DMS114 treated with DMSO at 0.1 percent for 48 hours (cell line): ENCODE data around the gene RBFOX1.

Experiments
- DNase-seq: peaks from one replicate; lab custom pipeline; 2025; ENCODE audit not compliant: unreplicated experiment; lab: John Stamatoyannopoulos, UW

Gene RBFOX1

DNA sequence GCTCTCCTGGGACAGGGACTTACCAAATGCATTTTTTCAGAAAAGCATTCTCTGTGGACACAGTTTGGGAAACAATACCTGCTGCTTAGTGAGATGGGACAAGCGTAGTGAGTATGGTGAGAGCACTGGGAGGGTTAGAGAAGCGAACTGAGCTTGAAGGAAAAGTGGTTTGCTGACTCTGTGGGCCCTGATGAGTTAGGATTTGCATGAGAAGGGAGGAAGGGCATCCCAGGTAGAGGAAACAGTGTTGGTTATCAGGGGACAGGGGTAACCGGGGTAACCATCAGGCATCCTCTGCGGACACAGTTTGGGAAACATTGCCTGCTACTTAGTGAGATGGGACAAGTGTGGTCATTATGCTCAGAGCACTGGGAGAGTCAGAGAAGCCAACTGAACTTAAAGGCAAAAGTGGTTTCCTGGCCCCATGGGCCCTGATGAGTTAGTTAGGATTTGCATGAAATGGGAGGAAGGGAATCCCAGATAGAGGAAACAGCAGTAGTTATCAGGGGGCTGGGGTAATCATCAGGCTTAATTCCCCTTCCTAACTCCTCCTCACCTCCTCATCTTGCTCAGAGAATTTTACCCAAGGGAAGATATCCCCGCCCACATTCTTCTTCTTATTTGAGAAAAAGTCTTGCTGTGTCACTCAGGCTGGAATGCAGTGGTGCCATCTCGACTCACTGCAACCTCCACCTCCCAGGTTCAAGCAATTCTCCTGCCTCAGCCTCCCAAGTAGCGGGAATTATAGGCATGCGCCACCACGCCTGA, 319.3 kb downstream of the RBFOX1 start:
- DNase-seq, result no peak

DNA sequence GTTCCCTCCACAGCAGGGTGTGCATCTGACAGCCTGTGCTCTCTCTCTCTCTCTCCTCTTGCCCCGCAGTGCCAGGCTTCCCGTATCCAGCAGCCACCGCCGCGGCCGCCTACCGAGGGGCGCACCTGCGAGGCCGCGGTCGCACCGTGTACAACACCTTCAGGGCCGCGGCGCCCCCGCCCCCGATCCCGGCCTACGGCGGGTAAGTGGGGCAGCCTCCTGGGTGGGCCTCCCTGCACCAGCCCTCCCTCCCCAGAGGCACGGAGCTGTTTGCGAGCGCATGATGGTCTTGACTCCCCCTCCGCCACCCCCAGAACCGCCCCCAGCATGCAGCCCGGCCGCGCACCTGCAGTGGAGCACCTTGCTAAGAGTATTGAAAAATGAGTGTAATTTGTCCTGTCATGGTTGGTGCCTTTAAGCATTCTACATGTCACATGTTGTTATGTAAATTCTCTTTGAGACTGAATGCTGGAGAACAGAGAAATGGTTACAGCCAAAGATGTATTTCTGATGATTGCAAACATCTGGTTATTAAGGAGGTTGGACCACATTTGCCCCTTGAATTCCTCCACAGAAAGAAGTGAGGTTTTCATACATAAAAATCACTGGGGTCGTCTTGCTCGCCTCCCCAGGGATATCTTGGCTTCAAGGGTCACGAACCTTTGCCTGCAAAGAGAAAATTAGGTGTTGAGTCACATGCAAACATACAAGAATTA, 321.3 kb downstream of the RBFOX1 start:
- DNase-seq, result no peak

DNA sequence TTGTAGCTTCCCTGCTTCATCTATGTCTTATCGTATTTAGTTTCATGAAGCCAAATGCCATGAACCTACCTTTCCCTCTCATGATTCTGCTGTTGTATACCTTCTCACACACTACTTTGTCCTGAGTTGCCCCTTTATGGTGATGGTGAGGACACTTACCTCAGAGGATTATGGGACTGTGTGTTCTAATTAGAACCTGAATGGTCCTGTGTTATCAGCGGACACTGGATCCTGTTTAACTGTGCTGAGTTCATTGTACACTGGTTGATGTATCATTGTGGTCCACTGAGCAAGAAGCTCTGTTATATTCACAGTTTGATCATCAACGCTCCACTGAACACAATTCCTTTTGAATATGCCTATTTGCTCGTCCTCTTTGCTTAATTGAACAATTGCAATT, 343.0 kb downstream of the RBFOX1 start:
- DNase-seq, result no peak

DNA sequence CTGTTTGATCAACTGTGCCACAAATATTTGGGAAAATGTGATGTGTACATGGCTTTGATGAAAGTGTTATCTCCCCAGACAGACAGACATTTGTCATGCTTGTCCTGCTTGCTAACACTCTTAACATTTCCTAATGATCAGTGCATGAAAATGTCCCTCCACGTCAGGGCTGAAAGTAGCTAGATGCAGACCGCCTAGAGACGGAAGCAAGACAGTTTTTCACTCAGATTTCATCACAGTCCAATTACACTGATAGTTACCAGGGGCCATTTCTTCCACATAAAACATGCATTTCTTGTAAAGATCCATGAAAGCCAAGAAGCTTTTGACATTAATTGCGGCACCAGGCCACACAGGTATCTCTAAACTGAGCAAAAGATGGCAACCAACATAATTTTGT, 347.7 kb downstream of the RBFOX1 start:
- no peak for DNase-seq

DNA sequence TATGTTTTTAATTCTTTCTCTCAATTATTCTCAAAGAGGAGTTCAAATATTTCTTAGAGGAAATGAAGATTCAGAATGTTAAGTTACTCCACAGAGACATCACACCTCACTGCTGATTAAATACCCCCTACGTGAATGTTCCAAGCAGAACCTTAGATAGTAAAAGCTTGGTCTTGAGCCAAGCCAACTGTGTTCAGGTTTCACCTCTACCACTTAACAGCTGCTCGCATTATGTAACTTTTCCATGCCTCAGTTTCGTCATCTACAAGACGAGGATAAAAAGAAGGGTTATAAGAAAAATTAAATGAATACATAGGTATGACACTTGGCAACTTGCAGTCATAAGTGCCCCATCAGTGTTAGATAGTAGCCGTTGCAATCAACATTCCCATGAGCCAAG, 356.2 kb downstream of the RBFOX1 start:
- no peak for DNase-seq

DNA sequence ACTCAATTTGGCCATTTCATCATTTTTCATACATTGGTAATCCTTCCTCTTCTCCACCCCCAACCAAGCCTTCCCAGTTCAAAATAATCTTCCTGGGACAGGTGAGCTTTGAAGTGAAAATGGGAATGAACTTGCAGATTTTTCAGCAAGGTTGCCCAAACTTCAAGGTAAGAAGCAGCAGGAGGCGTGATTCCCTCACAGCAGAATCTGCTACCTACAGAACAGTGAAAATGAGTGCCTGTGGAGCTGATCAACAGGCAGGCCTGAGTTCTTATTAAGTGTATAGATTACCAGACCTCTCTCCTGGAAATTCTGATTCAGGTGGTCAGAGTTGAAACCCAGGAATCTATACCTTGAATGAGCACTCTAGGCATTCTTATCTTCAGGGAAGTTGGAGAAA, 356.6 kb downstream of the RBFOX1 start:
- DNase-seq, result no peak

DNA sequence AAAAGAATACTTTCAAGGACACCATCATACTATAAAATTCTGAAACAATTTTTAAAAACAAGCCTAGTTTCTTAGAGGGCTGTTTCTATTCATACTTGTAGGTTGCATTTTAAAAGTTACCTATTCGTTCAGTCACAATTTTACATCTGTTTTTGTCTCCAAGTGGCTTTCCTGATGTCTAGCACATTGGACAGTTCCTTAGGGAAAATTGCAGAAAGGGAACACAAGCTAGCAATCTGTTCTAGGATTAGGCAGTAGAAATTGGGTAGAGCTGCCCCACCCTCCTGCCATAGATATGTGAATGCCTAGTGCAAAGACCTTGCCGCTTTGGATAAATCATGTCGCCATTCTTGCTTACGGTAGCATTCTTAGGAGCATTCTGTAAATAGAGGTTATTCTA, 358.9 kb downstream of the RBFOX1 start:
- DNase-seq, result no peak

DNA sequence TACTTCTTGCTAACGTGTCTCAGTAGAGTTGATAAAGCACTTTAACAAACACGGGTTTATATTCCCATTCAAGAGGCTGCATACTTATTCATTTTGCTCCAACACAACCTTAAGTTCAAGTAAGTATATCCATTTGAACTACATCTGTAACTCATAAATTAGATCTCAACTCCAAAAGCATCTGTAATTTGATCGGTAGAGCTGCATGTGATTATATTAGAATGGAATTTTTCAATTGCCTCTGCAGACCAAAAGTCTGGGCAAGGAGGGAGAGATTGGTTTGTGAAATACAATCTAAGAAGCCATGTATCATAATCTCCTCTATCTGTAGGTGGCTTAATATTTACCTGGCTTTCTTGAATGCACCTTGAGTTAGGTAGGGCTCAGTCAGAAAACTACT, 371.0 kb downstream of the RBFOX1 start:
- no peak for DNase-seq

DNA sequence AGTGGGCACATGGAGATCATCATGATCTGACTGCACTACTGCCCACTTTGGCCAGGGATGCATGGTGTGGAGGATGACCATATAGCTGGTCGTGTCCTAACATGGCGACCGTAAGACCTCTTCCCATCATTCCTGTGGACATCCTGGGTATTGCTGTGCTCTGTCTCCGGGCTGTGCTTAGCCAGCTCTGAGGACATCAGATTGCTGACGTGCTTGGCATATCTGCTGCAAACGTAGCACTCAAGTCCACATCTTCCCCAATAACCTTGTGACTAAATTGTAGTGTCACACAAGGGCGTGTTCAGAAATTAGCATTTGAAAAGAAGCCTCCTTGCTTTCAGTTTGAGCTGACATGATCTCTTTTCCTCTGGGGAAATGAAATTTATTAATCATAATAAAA, 373.2 kb downstream of the RBFOX1 start:
- no peak for DNase-seq

DNA sequence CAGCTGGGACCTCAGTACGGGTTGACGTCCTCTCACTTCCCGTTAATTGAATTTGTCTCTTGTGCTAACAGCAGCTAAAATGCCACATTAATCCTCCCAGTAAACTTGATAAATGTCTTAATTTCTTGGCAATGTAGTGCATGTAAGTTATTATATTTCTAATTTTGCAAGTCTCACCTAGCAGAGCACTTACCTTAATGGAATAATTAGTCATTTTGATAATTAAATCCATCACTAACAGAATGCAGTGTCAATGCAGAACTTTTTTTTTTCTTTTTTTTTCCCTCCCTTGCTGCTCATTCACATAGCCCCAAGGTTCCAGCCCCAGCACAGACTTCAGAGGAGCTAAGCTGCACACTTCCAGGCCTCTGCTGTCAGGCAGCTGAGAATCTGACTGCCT, 376.5 kb downstream of the RBFOX1 start:
- DNase-seq, result no peak

DNA sequence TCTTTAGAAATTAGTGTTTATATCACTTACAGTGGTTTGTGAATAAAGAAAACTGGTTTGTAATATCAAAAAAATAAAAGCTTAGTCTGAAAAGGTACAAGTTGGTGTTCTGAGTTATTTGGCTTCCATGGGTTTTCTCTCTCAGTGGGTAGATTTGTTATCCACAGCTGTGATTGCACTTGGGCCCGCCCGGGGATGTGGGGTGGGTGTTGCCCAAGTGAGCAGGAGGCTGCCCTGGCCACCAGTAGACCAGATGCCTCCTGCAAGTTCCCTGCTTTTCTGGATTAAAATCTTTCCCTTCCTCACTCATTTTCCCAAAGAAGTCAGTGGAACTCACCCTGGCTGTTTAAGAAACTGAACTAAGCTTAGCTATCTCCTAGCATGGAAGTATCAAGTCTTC, 380.6 kb downstream of the RBFOX1 start:
- DNase-seq, result no peak

DNA sequence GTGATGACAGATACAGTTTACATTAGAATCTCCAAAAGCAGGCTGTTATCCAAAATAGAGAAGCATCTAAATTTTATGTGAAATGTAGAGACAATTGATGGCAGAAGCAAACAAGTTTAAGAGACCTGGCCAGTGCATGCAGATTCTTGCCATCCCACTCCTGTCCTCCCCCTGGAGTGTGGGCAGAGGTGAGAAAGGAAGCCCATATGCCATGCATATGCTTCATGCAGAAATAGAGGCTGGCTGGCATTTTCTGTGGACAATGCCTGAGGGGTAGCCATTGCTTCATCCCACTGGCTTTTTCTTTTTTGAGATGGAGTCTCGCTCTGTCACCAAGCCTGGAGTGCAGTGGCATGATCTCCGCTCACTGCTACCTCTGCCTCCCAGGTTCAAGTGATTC, 382.1 kb downstream of the RBFOX1 start:
- DNase-seq, result no peak

DNA sequence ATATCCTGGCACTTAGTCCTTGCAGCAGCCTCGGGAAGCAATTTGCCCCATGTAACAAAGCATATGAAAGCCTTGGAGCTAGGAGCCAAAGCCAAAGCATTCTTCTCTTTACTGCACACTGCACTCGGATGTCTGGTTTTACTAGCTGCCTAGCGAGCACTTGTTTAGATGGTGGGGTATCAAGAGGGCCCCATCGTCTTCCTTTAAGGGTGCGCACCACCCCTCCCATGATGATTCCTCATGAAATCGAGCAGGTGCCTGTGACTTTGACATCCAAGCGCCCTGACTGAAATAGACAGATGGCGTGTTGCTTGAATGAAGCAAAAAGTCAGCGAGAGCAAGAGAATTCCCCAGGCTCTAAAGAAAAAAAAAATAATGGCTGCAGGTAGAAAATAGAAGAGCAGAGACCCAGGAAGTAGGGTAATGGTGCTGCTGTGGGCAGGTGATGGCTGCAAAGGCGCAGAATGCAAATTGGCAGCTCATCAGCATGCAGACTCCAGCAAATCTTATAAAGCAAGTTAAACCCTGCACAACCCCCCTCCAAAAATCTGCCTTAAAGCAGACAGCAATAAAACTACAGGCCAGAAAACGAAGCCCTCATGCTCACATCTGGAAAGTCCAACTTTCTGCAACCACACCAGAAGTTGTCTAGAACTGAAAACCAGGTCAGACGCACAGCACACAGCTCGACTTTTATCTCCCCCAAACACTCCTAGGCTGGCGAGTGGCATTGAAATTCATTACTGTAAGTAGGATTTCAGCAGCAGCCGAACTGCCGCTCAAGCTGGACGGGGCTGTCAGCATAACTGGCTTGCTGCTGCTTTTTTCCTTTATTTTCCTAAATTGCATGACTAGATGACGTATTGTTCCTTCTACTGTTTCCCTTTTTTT, 384.3 kb downstream of the RBFOX1 start:
- no peak for DNase-seq

DNA sequence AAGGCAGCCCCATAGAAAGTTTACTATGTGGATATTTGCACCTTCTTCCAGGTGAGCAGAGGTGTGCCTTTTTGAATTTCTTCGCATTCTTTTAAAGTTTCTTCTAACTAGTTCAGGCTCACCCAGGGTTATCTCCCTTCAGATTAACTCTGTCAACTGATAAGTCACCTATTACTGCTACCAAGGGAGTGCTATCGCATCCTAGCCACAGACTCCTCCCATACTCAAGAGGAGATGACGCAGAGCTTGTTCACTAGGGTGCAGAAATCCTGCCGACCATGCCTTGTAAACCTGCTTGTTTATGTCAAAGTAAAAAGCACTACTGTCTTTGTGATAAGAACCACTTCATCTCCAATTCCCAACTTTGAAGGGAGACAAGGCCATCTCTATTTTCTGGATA, 390.1 kb downstream of the RBFOX1 start:
- DNase-seq, result no peak

DNA sequence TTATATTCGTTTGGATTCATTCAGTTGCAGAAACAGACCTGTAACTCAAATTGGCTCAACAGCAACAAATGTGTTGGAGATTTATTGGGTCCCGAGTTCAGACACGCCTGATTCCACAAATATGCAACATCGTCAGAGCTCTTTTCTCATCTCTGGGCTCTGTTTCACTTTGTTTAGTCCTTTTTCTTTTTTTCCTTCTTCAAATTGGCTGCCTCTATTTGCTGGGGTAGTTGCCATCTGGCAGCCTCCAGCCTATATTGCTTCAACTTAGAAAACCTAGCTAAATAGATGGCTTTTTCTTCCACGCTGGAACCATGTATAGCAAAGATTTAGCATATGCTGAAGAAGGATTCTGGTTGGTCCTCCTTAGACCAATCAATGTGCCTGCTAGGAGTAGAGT, 398.5 kb downstream of the RBFOX1 start:
- no peak for DNase-seq

DNA sequence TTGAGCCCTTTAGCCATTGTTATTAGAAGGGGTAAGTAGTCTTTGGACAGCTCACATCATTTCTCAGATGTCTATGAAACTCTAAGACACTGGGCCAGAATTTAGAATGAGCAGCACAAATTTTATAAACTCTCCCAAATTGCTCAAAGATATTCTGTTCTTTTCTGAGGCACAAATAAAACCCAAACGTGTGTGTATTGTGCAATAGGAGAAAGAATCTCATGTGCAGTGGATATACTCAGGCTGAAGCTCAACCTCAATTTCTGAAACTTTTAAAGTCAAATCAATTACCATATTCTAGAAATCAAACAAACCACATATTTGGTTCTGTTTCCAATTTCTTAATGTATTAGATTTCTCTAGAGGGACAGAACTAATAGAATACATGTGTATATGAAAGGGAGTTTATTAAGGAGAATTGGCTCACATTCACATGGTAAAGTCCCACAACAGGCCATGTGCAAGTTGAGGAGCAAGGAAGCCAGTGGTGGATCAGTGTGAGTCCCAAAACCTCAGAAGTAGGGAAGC, 403.6 kb downstream of the RBFOX1 start:
- DNase-seq, result no peak

DNA sequence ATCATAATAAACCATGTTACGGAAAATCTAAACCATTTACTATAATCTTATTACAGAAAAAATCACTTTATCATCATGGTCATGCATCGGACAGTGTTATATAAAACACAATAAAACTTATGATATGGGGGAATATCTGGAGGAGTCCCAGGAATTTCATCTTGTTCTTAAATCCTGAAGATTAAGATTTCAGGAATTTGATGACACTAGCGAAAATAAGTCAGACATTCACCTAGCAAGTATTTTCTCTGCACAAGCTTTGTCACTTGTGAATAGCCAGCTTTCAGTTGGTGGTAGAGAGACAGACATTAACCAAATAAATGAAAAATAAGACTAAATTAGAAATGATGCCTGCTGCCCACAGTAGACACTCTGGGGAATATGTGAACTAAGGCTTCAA, 410.0 kb downstream of the RBFOX1 start:
- no peak for DNase-seq

DNA sequence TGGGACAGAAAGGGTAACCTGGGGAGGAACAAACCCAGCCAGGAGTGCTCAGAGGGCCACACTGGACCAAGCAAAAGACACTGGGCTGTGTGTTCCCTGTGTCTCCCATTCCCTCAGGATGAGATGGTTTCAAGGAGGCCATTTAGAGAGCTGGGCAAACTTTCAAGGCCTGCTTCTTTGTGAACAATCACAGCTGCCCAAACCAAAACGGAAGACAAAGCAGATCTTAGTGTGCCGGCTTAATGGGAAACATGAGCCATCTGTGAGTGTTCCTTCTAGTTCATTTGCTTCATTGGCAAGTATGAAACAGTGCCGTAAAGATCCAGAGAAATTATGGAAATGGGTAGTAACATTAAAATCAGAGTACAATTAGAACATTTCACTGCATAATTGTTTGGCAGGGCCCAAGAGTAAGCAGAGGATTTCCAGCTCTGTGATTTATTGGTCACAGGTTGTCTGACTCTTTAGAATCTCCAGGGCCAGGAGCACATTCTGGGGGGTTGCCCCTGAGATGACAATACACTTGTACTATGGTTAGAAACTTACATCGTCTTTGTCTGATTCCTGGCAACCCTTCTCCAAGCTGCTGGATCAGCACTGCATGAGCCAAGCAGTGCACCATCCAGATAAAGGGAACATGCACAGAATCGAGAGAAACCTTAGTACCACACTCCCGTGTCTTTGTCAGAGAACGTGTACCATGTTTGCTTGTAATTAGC, 412.1 kb downstream of the RBFOX1 start:
- no peak for DNase-seq

DNA sequence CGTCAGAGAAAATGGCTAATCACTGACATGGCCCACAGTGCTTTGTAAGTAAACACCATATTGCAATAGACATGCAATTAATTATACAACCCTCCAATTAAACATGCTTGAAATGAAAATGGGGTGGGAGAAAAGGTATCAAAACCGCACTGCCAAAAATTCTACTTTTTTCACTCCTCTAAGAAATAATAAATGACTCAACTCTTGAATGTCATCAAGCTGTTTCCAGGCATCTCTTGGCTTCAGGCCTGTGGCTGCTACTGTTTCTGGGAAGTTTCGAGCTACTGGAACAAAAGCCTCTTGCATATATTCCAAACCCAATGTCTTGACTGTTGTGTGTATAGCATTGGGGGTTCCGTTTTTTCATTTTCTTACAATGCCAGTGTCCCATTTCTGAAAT, 412.6 kb downstream of the RBFOX1 start:
- DNase-seq, result no peak

DNA sequence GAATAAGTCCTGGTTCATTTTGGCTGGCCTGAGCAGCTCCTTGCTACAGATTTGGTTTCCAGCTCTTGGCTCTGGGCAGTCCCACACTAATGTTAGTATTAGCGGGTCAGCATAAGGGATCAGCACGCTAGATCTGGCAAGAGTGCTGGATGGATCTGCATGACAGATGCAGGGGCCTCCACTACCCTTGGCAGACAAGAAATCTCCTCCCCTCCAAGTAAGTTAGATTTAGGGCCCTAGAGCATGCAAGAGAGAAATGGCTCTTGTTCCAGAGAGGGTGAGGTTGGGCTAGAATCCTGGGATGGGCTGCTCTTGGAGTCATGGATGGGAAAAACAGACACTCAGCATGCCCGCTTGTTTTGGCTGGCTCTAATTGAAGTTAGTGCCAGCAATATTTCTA, 414.3 kb downstream of the RBFOX1 start:
- DNase-seq, result no peak

DNA sequence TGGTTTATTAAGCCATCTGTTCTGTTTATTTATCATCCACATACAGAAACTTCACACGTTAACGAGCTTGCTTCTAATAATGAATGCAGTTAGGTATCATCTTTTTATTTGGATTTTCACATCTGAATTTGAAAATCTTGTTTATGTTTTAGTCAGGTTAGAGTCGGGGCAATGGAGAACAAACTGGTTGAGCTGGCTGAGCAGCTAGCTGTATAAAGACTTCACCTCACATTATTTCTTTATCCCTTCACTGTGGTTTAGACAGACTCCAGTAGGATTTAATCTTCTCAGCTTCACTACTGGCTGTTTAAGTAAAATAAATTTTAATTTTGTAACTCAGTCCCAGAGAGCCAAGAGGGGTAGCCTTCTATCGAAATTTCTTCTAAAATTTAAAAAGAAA, 415.9 kb downstream of the RBFOX1 start:
- DNase-seq, result no peak
